WTC11 (cell line): ENCODE results near the gene KNSTRN.

Experiments used
- CTCF ChIP-seq: fragments of 200-600 bp; IDR thresholded peaks from 2 replicates; pipeline ENCODE4 v1.8.0; 2022; ENCODE audit warnings: antibody characterized with exemption
- FOXP1 ChIP-seq: sonication (generic); formaldehyde crosslinking; IDR thresholded peaks from 2 replicates; pipeline ENCODE4 v1.8.0; 2022; ENCODE audit warnings: missing genetic modification reagents, mild to moderate bottlenecking, moderate library complexity, borderline replicate concordance
- MAX ChIP-seq: sonication (generic); formaldehyde crosslinking; IDR thresholded peaks from 2 replicates; pipeline ENCODE4 v1.8.0; 2022; ENCODE audit warnings: mild to moderate bottlenecking, missing genetic modification reagents
- TP53 ChIP-seq: sonication (generic); formaldehyde crosslinking; IDR thresholded peaks from 2 replicates; pipeline ENCODE4 v1.8.1; 2023; ENCODE audit warnings: mild to moderate bottlenecking, missing genetic modification reagents
- ZBTB21 ChIP-seq: sonication (generic); formaldehyde crosslinking; IDR thresholded peaks from 2 replicates; pipeline ENCODE4 v1.8.1; 2023; ENCODE audit warnings: mild to moderate bottlenecking, missing genetic modification reagents, borderline replicate concordance
- TF ChIP-seq, protein P1 (sequence below): sonication (generic); formaldehyde crosslinking; IDR thresholded peaks from 2 replicates; pipeline ENCODE4 v1.8.1; 2023; ENCODE audit warnings: mild to moderate bottlenecking, missing genetic modification reagents, moderate library complexity
- TF ChIP-seq, protein P2 (sequence below): sonication (generic); formaldehyde crosslinking; IDR thresholded peaks from 2 replicates; pipeline ENCODE4 v1.8.1; 2023; ENCODE audit warnings: mild to moderate bottlenecking, moderate library complexity, missing genetic modification reagents

GRCh38 chr15:40335938-40336743 lies 46.4 kb upstream of the KNSTRN start:
- no peak for TF ChIP-seq TP53 (CRISPR knock-in tag)
- no peak for TF ChIP-seq MAX
- TF ChIP-seq, protein P1, sequence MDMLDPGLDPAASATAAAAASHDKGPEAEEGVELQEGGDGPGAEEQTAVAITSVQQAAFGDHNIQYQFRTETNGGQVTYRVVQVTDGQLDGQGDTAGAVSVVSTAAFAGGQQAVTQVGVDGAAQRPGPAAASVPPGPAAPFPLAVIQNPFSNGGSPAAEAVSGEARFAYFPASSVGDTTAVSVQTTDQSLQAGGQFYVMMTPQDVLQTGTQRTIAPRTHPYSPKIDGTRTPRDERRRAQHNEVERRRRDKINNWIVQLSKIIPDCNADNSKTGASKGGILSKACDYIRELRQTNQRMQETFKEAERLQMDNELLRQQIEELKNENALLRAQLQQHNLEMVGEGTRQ, result no peak
- no peak for TF ChIP-seq FOXP1
- no peak for TF ChIP-seq CTCF
- TF ChIP-seq, protein P2, sequence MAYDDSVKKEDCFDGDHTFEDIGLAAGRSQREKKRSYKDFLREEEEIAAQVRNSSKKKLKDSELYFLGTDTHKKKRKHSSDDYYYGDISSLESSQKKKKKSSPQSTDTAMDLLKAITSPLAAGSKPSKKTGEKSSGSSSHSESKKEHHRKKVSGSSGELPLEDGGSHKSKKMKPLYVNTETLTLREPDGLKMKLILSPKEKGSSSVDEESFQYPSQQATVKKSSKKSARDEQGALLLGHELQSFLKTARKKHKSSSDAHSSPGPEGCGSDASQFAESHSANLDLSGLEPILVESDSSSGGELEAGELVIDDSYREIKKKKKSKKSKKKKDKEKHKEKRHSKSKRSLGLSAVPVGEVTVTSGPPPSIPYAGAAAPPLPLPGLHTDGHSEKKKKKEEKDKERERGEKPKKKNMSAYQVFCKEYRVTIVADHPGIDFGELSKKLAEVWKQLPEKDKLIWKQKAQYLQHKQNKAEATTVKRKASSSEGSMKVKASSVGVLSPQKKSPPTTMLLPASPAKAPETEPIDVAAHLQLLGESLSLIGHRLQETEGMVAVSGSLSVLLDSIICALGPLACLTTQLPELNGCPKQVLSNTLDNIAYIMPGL, result no peak
- no peak for TF ChIP-seq ZBTB21
